ENCODE data around the gene PDXK.
"Not testable (repeated sequence)": the region's sequence is repeated elsewhere in the genome, so short reads cannot be mapped to it uniquely, and the experiment has no call there.

PDXK gene

DNA sequence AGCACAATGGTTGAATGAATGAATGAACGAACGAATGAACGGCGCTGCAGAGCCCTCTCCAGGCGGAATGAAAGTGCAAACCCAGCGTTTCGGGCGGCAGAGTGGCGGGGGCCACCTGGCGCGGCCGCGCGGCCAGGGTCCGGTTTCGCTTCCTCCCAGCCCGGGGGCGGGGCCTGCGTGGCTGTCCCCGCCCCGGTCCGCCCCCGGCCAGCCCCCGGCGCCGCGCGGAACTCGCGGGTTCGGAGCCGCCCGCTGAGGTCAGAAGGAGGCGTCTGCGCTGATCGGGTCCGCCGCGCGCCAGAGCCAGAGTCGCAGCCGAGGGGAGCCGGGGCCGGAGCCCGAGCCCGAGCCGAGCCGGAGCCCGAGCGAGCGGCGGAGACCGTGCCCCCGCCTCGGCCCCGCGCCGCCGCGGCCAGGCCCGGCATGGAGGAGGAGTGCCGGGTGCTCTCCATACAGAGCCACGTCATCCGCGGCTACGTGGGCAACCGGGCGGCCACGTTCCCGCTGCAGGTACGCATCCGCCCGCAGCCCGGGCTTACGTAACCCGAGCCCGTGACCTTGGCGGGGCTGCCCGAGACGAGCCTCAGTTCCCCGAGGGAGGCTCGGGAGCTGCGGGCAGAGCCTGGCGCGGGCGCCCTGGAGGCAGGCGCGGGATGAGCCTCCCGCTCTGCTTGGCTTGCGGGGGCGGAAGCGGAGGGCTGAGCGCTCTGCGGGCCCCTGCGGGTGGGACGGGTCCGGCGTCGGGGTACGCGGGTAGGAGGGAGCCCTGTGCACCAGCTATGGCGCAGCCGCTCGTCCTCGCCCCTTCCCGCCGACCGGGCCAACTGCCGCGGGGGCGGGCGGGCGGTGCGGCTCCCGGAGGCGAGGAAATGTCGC, at the start of gene PDXK:
Gene PDXK (plus strand): TSS at position 258 of the 876 bp plus-strand sequence. CDS start 166 bp downstream, at position 424.
- peak in 49 of 51 donors; percentile 28 to 92 (median 78) for DNase-seq

DNA sequence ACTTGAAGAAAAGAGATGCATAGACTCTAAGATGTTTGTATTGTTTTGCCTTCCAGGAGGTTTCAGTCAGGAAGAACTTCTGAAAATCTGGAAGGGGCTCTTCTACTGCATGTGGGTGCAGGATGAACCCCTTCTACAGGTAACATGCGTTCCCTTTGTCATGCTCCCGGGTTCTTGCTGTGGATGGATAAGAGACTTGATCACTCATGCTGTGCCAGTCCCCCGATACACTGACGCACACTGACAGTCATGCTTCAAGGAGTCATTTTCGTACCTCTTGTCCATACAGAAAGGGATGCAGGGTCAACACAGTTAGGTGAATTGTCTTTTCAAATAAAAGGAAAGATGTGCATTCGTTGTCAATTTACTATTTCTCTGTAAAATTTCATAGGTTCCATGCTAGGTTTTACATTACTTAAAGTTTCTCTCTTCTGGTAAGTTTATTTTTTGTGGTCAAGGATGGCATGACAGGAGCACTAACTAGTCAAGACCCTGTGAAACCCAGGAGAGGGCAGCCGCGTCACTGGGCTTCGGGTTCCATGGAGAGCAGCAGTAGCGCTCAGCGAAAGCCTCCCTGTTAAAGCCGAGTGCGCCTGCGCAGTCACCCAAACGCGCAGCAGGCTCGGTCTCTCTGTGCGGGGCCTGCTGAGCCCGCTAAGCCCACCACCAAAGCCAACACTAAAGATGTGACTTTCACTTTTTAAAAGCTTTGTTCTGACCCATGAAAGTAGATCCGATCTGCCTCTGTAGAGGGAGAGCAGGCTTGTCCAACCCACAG, 48.9 kb upstream of the PDXK start:
- no peak for DNase-seq

GRCh38 chr21:43675871-43676270, 43.1 kb upstream of the PDXK start:
- DNase-seq, result no peak

DNA sequence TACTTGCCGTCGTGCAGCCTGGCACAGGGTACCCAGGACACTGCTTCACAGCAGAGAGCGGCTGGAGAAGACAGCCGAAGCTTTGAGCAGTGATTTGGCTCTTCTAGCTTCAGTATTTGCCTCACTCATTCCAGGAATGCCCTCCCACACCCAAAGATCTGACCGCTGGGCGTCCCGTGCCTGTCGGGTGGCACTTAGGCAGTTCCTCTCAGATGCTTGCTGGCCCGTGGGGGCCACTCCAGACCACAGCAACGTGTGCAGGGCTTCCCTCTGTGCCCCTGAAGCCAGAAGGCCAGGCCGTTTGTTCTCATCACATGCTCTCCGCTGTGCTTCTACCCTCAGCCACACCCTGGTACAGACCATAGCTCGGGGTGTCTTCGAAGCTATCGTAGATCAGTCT, 42.5 kb upstream of the PDXK start:
- no peak for DNase-seq

GRCh38 chr21:43679951-43680350, 39.0 kb upstream of the PDXK start:
- DNase-seq, result no peak

GRCh38 chr21:43680421-43680820, 38.5 kb upstream of the PDXK start:
- DNase-seq, result not testable (repeated sequence)

DNA sequence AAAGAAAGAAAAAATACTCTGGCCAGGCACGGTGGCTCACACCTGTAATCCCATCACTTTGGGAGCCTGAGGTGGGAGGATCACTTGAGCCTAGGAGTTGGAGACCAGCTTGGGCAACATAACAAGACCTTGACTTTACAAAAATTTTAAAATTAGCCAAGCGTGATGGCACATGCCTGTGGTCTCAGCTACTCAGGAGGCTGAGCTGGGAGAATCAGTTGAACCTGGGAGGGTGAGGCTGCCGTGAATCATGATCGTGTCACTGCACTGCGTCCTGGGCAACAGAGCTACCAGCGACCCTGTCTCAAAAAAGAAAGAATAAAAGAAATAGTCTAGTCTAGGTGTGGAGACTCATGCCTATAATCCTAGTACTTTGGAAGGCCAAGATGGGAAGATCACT, 37.3 kb upstream of the PDXK start:
- DNase-seq, result no peak

DNA sequence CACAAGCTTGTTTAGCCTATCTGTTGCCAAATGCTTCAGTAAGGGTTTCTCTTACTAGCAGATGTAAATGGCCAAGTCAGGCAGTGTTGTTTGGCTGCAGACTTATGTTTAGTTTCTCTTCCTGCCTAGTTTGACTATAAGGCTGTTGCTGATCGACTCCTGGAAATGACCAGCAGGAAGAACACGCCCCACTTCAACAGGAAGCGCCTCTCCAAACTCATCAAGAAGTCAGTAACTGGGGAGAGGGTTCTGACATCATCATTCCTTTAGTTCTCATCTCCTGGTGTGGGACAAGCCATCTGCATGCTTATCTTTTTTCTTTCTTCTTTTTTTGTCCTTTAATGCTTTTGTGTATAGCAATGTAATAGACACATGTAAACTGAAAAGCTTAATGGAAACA, 34.5 kb upstream of the PDXK start:
- DNase-seq, result no peak

- no peak for DNase-seq
These were observed 31.9 kb upstream of the PDXK start for GRCh38 chr21:43686811-43687565.

- peak in 1 of 51 donors; percentile 11 for DNase-seq
These were observed 31.1 kb upstream of the PDXK start for GRCh38 chr21:43687566-43688399.

DNA sequence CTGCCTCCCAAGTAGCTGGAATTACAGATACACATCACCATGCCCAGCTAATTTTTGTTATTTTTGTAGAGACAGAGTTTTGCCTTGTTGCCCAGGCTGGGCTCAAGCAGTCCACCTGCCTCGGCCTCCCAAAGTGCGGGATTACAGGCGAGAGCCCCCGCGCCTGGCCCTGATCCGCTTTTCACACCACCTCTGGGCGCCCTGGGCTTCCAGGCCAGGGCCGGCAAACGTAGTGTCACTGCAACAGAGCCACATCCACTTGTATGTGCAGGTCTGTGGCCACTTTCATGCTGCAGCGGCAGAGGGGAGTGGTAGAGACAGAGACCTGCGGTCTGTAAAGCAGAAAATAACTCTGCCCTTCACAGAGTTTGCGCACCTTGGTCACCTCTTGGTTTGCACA, 30.0 kb upstream of the PDXK start:
- no peak for DNase-seq

- DNase-seq, result no peak
These were observed 29.2 kb upstream of the PDXK start for GRCh38 chr21:43689556-43690337.

DNA sequence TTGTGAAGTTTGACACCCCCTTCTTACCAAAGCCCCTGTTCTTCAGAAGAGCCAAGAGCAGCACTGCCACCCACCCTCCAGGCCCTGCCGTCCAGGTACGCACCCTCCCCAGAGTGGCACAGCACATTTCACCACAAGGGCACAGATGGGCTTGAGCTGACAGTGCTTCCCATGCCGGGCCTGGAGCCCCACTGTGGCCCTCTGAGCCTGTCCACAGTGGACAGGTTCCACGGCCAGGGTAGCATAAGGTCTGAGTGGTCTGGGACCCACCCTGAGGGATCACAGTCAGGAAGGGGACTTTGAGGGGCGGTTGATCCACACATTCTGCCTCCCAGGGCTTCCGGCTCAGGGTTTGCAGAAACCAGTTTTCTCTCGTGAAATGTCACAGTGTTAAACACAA, 28.6 kb upstream of the PDXK start:
- no peak for DNase-seq

DNA sequence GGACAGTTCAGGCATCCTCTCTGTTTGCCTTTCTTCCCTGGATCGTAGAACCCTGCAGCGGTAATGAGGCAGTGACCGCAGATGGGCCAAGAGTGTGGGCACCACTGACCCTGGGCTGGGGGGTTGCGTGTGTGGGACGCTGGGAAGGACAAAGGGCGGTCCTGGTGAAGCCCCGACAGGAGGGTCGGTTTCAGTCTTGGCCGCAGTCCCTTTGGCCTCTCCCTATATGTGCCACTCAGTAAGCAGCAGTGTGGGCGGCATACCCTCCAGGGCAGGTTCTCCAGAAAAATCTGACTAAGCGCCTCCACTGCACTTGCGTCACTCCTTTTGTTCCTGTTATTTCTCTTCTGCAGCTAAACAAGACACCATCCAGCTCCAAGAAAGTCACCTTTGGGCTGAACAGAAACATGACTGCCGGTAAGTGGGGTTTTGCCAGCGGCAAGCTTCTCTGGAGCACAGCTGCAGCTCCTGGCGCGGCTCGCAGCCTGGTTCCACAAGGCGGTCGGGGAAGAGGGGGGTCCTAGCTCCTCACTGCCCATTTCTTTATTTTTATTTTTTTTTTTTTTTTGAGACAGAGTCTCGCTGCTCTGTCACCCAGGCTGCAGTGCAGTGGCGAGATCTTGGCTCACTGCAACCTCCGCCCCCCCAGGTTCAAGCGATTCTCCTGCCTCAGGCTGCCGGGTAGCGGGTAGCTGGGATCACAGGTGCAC, 27.7 kb upstream of the PDXK start:
- DNase-seq, result no peak

DNA sequence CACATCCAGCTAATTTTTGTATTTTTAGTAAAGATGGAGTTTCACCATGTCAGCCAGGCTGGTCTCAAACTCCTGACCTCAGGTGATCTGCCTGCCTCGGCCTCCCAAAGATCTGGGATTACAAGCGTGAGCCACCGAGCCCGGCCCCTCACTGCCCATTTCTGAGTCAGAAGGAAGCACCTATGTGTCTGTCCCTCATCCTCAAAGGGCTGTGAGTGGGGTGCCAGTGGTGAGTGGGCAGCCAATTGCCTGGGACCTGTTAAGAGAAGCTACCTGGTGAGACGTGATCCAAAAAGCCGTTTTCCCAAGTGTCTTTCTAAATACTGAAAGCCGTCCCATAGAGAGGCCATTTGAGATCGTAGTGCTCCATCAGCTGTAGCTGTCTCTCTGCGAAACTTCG, 27.1 kb upstream of the PDXK start:
- no peak for DNase-seq

GRCh38 chr21:43692949-43693348, 26.0 kb upstream of the PDXK start:
- DNase-seq, result no peak

DNA sequence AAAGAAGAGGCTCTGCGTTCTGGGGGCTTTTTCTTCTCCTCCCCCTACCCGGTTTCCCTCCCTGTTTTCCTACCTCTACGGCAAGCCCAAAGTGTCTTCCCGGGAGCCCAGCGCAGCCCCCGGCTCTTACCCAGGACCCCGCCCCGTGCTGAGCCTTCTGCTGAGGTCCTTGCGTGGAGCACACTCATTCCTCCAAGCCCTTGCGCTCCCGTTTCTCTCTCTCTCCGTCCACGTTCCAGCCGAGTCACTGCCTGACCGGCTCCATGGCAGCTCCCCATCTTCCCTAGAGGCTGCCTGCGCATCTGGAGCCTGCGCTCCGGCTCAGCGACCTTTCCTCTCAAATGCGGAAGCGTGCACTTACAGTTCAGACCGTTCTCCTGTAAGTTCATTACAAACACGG, 24.9 kb upstream of the PDXK start:
- no peak for DNase-seq

DNA sequence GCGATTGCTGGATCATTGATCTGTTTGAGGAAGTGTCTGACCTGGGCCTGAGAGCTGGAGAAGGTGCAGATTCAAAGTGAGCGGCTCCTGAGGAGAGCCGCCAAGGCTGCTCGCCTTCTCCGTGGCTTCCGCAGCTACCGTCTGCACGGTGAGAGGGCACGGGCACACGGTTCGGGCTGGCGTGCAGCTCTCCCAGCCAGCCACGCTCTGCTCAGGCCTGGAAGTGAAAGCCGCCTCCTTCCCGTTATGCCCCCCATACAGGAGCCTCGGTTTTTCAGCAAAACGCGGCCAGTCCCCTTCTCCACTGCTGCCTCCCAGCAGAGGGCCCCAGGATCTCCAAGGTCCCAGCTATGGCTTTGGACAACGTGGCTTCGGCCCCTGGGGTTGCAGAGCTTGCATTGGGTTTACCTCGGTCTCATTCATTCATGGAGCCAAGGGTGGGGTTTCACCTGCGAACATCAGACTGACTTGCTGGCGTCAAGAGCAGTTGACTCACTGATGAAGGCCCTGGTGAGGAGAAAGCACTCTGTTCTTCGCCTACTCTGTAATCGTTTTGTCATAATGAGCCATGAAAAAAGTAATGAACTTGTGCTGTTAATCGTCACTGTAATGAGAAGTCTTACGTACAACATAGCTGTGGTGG, 24.4 kb upstream of the PDXK start:
- no peak for DNase-seq

DNA sequence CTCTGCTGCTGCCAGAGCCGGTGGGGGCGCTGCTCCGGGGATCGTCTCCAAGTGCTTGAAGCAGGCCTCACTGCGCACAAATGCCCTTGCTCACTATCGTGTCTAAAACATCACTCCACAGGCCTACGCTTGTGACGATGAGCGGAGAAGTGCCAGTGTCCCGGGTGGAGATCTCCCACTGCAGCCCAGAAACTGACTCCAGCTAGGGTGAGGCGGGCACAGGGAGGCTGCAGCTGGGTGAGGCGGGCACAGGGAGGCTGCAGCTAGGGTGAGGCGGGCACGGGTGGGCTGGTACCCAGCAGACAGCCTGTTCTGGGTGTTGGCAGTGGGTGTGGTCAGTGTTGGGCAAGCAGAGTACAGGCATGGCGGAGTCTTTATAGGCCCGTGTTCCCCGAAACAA, 22.7 kb upstream of the PDXK start:
- no peak for DNase-seq

Measured in hypothalamus (tissue), 51 donors.